HFFc6 (cell line): ENCODE measurements around the gene ZEB2. TPM values are rescaled to one million over a fixed set of nuclear protein-coding genes. Genes with fewer than 3 reads are reported as not detected.
A peak's percentile ranks its signal among the peaks of the same experiment; 100 is the strongest.

Source experiments
- DNase-seq: peaks from one replicate; pipeline ENCODE4 v3.0.0-alpha.2; 2018
- H3K27ac Mint-ChIP-seq: 2 replicates; pipeline ENCODE4 v1.8.0; 2020; ENCODE audit warnings: mild to moderate bottlenecking, mixed read lengths
- H3K27me3 Mint-ChIP-seq: 2 replicates; pipeline ENCODE4 v1.8.0; 2021; ENCODE audit warnings: mild to moderate bottlenecking, moderate library complexity, mixed read lengths; ENCODE audit not compliant: insufficient read depth
- H3K36me3 Mint-ChIP-seq: 2 replicates; pipeline ENCODE4 v1.8.0; 2021; ENCODE audit warnings: low read depth, mixed read lengths
- H3K4me1 Mint-ChIP-seq: 2 replicates; pipeline ENCODE4 v1.8.0; 2020; ENCODE audit warnings: low read depth, mixed read lengths
- H3K4me3 Mint-ChIP-seq: 2 replicates; pipeline ENCODE4 v1.8.0; 2020; ENCODE audit warnings: mild to moderate bottlenecking, moderate library complexity, mixed read lengths
- H3K9me3 Mint-ChIP-seq: 2 replicates; pipeline ENCODE4 v1.8.0; 2020; ENCODE audit warnings: mild to moderate bottlenecking, mixed read lengths
- CTCF ChIP-seq: fragments of 200-600 bp; sonication (generic); IDR thresholded peaks from 2 replicates; pipeline ENCODE4 v1.5.0; 2021; ENCODE audit warnings: antibody characterized with exemption, mild to moderate bottlenecking
- total RNA-seq, 6 experiments: library from RNA; stranded (reverse); fragmentation: NEBNext Ultra II Directional; extraction: Animal tissue kit (Norgen Biotek cat#: 25700); gene quantifications; 2 replicates in 1 of 6; 3 replicates in 5 of 6; pipeline ENCODE4 v1.2.3, GENCODE V29; 2021

ZEB2 gene
- total RNA-seq, 6 experiments from 2014 or later, result 57.0 to 76.3 (median 62.8) TPM

GRCh38 chr2:144515696-144516410 lies 4.1 kb downstream of the ZEB2 start:
- Mint-ChIP-seq H3K4me1 (peaks cover 51% of the 10 kb centered on the region), H3K36me3 (peaks cover 13% of the 10 kb centered on the region), H3K27me3 (peaks cover 3% of the 10 kb centered on the region), H3K4me3 (peak overlapping the region; percentile 90), H3K9me3 (no peaks in the 10 kb centered on the region), H3K27ac (peak overlapping the region; percentile 97)
- DNase-seq, result no peak
- no peak for TF ChIP-seq CTCF

- no peak for TF ChIP-seq CTCF
Measured at GRCh38 chr2:144515099-144515695, 4.7 kb downstream of the ZEB2 start.

GRCh38 chr2:144514616-144515091 lies 5.3 kb downstream of the ZEB2 start:
- Mint-ChIP-seq H3K27ac (peak overlapping the region; percentile 97), H3K4me3 (peak overlapping the region; percentile 90), H3K36me3 (peaks cover 13% of the 10 kb centered on the region), H3K27me3 (peaks cover 6% of the 10 kb centered on the region), H3K9me3 (no peaks in the 10 kb centered on the region), H3K4me1 (peaks cover 58% of the 10 kb centered on the region)
- no peak for DNase-seq
- TF ChIP-seq CTCF, result no peak

More at GRCh38 chr2:144515099-144515695, 4.7 kb downstream of the ZEB2 start:
- Mint-ChIP-seq H3K9me3 (no peaks in the 10 kb centered on the region), H3K27me3 (peaks cover 6% of the 10 kb centered on the region), H3K27ac (peak overlapping the region; percentile 97), H3K4me1 (peaks cover 52% of the 10 kb centered on the region), H3K36me3 (peaks cover 13% of the 10 kb centered on the region), H3K4me3 (peak overlapping the region; percentile 90)
- no peak for DNase-seq

GRCh38 chr2:144513388-144514101 lies 6.4 kb downstream of the ZEB2 start:
- DNase-seq, result peak; percentile 49
- TF ChIP-seq CTCF, result no peak
- peaks cover 6% of the 10 kb centered on the region for H3K27me3 Mint-ChIP-seq
- H3K4me3 Mint-ChIP-seq, result peak overlapping the region; percentile 90
- H3K9me3 Mint-ChIP-seq, result no peaks in the 10 kb centered on the region
- H3K27ac Mint-ChIP-seq, result peak overlapping the region; percentile 97
- H3K36me3 Mint-ChIP-seq, result peaks cover 13% of the 10 kb centered on the region
- peaks cover 69% of the 10 kb centered on the region for H3K4me1 Mint-ChIP-seq

GRCh38 chr2:144512891-144513351 lies 7.0 kb downstream of the ZEB2 start:
- Mint-ChIP-seq H3K4me1 (peaks cover 75% of the 10 kb centered on the region), H3K27ac (peak overlapping the region; percentile 97), H3K27me3 (peaks cover 6% of the 10 kb centered on the region)

More at GRCh38 chr2:144512891-144513351, 7.0 kb downstream of the ZEB2 start:
- peak overlapping the region; percentile 90 for H3K4me3 Mint-ChIP-seq
- no peaks in the 10 kb centered on the region for H3K9me3 Mint-ChIP-seq
- peaks cover 13% of the 10 kb centered on the region for H3K36me3 Mint-ChIP-seq
- no peak for TF ChIP-seq CTCF
- no peak for DNase-seq
